HG03558 (cell line): Measurements from ENCODE around the gene SET.

Experiments
- ATAC-seq: cut with Tn5 transposase; IDR thresholded peaks from one replicate; pipeline ENCODE4 v1.9.1; 2021; ENCODE audit warnings: moderate number of reproducible peaks; ENCODE audit not compliant: unreplicated experiment; ENCODE audit errors: extremely low read depth

The SET gene

DNA sequence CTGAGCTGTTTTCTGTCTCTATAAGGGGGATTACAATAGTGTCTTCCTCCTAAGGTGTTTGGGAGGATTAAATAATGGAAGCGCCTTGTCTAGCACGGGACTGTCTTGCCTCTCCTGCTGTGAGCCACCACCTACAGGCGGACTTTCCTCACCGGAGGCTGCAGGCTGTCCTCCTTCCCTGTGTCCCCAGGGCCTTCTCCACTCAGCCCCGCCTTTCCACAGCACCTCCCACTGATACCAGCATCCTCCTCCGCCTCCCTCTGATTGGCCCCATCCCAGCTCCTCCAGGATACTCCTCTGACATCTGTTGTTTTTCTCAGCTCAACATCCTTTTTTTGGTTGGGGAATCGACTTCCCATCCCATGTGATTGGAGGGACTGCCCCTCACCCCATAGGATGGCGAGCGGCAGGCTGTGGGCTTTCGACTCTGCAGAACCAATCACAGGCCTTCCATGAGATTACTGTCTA lies 35.8 kb downstream of the SET start:
- no peak for ATAC-seq

DNA sequence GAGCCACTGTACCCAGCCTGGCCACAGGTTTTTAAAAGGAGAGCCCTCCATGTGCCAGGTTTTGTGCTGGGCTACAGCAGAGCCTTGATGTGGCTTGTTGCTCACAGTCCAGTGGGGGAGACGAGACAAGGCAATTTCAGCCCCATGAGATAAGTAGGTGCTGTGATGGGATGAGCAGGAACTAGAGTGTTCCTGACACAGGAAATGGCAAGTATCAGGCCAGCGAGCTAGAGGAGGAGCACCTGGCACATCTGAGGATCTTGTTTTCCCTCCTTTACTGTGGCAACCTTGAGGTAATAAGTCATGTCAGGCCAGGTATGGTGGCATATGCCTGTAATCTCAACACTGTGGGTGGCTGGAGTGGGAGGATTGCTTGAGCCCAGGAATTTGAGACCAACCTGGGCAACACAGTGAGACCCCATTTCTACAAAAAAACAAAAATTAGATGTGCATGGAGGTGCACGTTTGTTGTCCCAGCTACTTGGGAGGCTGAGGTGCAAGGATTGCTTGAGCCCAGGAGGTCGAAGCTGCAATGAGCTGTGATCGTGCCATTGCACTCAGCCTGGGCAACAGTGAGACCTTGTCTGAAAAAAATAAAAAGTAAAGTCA lies 38.7 kb downstream of the SET start:
- ATAC-seq, result no peak

GRCh38 chr9:128728298-128728697 lies 39.3 kb downstream of the SET start:
- no peak for ATAC-seq

- ATAC-seq, result no peak
Measured at GRCh38 chr9:128729302-128729701, 40.3 kb downstream of the SET start.

DNA sequence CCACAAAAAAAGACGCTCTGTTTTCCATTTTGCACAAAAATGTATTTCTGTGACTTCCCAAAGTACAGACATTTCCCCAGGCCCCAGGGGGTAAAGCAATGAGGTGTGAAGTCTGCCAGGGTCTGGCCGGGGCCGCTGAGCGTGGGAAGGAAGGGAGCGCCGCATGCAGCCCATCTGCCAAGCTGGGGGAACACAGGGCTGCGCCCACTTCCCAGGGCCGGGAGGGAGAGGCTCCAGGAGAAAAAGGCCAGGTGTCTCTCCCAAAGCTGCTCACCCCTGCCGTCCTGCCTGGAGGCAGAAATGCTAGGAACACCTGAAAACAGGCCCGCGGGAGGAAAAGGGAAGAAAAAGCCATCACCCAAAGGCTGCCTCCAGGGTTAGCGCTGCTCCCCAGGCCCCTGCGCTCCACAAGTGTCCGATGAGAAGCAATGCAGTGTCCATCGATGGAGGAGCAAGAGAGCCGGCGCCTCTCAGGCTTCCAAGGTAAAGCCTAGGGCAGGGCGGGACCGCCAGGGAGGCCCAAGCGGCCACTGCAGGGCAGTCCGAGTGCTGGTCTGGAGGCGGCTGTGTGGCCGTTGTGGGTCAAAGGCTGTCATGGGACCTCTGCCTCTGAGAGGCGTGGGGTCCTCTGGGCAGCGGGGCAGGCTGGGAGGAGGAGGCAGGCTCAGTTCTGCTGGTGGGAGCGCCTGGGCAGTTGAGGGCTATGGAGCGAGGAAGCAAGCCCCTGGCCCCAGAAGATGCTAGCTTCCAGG lies 40.9 kb downstream of the SET start:
- ATAC-seq, result no peak

DNA sequence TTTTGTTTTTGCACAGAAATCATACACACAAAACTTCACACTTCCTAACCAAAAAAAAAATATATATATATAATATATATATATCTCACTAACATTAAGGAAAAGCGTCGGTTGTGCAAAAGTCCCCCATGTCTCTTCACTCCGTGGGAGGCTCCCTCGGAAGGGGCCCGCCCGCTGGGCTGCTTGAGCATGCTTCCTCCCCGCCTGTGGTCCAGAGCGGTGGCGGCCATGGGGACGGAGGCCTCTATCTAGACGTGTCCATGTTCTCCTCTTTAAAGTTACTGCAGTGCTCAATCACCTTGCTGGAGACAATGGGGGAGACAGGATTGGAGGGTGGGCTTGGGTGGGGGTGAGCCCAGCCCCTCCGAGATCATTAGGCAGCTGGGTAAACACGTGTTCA lies 42.1 kb downstream of the SET start:
- no peak for ATAC-seq

DNA sequence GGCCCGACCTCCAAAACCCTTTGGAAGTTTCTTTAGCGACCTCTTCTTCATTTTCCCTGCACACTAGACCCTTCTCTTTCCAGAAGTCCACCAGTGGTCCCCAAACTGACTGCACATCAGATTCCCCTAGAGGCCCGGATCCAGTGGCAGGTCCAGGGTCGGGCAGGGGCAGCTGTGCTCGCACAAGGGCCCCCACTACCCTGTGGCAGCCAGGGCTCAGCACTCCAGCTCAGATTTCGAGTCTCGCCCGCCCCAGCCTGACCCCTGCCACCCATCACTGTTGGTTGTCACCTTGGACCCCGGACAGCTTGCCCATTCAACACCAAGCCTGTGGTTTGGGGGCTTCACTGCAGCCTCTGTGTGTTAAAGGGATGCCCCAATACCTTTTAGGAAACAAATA lies 42.7 kb downstream of the SET start:
- ATAC-seq, result no peak

DNA sequence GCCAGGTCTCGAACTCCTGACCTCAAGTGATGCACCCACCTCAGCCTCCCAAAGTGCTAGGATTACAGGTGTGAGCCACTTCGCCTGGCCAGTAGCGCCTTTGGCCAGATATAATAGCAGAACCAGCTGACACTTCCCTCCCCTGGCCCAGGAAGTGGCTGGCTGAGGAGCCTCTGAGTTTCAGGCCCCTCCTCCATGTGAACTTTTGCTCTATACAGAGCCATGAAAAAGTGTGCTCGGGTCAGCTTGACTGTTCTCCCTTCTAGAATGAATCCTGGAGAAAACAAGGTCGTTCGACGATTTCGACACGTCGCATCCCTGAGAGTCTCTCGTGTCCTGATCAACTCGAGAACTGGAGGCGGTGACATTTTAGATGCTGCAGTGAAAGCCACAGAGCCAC lies 43.6 kb downstream of the SET start:
- no peak for ATAC-seq

DNA sequence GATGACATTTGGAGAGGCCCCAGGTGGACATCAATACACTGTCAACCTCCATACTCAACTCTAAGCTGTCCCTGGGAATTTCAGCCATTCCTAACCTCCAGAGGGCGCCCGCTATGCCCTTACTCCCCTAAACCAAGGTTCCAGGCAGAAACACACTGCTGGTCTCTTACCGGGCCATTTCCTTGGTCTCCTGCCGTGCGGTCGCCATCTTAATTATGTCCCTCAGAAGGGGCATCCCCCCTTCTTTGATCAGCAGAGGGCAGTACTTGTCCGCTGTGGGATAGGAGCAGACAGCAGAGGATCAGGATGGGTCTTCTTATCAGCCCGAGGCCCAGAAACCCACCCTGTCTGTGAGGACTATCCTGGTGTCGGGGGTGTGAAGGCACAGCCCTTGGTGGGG lies 44.2 kb downstream of the SET start:
- no peak for ATAC-seq

DNA sequence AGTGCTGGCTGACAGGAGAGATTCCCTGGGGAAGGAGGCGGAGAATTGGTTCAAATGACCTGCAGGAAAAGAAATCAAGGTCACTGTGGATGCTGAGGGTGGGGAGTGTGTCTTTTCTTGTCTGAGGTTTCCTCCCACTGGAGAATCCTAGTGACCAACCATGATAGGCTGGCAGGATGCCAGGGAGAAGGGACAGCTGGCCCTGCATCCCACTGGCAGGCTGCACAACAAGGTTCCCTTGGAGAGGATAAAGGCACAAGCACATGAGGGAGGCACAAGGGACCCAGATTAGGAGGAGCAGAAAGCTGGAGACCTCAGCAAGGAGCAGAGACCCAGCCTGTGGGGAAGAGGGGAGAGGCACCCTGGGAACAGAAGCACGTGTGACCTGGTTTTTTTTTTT lies 46.4 kb downstream of the SET start:
- ATAC-seq, result no peak

DNA sequence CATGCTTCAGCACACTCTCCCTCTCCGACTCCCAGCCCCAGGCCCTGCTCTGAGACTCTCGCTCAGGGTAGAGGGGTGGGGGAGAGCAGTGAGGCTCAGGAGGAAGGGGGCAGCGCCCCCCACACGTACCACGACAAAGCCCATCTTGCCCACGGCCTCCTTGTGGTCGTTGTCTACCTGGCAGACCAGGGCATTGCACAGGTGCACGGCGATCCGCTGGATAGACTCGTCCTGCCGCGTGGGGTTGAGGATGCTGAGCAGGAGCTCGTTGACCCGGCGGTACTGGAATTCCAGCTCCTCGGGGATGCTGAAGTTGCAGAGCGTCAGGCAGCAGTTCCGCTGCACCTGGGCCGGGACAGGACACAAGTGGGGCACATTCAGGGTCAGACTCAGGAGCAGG lies 53.4 kb downstream of the SET start:
- no peak for ATAC-seq

- ATAC-seq, result no peak
Measured at GRCh38 chr9:128743421-128743820, 54.4 kb downstream of the SET start.
